GM19099 (cell line): ENCODE results near the gene SPTSSB.

Experiments
- POLR2A ChIP-seq: IDR thresholded peaks from 3 replicates; pipeline ENCODE4 v1.6.1; 2011; ENCODE audit warnings: low read depth; ENCODE audit not compliant: insufficient read length; ENCODE audit errors: extremely low read depth

Gene SPTSSB

DNA sequence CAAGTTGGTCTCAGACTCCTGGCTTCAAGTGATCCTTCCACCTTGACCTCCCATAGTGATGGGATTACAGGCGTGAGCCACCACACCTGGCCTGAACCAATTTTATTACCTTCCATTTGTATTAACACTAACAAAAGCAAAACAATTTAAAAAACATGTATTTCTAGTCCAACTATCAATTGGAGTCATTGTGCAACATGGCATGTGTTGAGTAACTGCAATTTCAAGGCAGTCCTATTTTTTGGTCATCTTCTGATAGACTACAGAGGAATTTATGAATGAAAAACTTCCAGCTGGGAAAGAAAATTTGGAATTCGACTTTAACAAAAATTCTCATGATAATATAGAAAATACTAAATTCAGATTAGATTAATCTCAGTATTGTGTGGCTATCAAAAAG is 16.8 kb downstream of the SPTSSB start:
- no peak for TF ChIP-seq POLR2A

DNA sequence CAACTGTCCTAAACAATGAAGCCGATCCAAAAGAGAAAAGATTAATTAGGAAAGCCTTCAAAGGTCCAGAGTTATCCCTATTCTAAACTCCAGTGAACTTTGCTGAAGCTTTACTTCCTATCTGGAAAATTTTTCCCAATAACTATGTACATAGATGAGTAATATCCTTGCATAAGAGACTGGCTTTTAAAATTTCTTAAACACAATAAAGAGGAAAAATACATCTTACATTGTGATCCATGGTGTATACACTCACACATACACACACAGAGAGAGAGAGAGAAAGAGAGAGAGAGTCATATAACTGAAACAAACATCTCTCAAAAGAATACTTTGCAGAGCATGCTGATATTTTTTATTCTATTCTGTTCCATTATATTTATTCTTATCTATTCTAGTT is 20.0 kb downstream of the SPTSSB start:
- no peak for TF ChIP-seq POLR2A

DNA sequence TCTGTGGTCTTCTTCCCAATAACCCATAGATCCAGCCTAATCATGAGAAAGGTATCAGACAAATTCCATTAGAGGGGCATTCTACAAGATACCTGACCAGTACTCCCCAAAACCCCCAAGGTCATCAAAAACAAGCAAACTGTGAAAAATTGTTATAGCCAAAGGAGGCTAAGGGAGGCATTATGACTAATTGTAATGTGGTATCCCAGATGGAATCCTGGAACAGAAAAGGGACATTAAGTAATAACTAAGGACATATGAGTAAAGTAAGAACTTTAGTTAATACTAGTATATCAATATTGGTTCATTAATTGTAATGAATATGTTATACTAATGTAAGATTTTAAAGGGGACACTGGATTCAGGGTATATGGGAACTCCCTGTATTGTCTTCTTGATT is 20.4 kb downstream of the SPTSSB start:
- TF ChIP-seq POLR2A = no peak

DNA sequence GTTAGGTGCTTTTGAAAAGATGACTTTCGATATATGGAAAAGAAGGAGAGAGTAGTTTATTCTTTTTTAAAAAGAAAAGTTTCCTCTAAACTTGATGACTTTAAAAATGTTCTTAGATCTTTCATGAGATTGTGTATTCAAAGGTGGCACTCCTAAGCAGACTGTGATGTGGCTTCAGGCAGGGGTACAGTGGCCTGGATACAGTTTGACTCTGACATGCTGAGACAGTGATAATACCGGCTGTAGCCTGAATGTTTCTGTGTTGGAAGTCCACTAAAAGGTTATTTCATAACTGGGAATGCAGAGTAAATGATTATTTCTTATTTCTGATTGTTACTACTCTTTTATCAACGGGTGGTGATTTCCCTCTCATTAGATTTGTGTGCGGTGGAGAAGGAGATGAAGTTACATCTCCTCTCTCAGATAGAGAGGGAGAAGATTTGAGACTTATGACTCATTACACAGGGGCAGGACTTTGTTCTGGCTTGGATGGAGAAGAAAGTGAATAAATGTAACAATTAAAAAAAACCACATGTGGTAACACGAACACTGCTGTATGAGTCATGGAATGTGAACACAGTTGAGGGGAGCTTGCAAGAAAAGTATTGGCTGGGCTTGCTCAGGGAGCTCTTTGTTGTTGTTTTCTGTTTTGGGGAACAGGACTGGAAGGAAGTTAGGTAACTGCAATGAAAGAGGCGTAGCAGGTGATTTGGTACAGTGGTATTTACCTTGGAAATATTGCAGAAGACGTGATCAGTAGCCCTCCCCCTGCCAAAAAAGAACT is 21.6 kb downstream of the SPTSSB start:
- no peak for TF ChIP-seq POLR2A

DNA sequence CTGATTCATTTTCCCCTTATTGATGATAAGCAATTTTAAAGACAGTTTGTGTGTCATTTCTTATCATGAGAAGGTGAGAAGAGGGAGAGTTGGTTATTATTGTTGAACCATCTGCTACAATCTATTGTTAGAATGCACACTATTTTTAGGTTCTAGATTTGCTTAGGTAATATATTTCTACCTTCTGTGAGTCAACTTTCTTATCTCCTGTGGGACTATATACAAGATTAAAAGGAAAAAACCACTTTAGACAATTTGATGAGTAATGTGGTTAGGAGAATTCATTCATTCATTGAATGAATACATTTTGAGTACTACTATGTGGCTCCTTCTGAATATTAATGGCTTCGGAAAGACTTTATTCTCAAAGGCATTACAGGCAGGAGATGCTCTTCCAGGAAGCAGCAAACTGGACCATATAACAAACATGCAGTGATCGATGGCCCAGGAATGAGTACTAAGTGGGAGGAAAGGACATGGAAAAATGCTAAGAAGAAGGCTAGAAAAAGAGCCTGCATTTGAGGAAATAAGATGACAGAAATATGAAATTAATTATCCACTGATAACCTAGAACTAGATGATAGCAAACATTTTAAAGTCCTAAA is 22.4 kb downstream of the SPTSSB start:
- no peak for TF ChIP-seq POLR2A

DNA sequence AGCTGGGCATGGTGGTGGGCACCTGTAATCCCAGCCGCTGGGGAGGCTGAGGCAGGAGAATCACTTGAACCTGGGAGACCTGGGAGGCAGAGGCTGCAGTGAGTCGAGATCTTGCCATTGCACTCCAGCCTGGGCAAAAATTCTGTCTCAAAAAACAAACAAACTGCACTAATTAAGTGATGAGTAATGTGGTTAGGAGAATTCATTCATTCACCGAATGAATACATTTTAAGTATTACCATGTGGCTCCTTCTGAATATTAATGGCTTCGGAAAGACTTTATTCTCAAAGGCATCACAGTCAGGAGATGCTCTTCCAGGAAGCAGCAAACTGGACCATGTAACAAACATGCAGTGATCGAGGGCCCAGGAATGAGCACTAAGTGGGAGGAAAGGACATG is 23.6 kb downstream of the SPTSSB start:
- no peak for TF ChIP-seq POLR2A

DNA sequence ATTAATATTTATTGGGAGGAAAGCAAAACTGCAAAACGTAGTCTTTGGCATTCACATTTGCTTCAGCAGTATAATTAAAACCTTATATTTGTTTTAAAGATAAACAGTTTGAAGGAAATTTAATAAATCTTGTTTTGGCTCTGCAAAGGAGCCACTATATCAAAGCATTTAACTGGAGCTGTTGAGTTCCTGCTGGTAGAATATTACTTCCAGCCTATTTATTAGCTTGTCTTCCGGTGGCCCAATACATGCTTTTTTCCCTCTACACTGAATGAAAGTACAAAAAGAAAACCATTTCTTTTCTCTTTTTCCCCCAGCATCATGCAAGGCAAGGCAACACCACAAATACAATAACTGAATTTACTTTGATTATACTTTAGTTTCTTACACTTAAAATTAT is 26.3 kb downstream of the SPTSSB start:
- TF ChIP-seq POLR2A = no peak

DNA sequence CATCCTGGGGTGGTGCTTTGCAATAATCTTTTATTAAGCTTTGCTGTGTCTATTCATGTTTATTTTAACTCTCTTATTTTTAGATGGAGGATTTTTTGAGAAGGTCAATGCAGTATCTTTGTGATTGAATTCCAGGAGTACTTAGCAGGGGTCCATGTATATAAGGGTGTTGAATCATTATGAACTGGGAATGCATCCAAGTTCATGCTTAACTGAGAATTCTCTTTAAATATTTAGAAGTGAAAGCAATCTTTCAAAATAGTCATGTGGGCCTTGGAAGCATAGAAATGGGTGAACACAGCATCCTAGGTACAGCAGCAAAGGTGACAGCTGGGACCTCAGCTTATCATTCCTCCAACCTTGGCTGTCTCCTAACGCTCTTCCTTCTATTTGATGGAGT is 27.3 kb downstream of the SPTSSB start:
- no peak for TF ChIP-seq POLR2A

DNA sequence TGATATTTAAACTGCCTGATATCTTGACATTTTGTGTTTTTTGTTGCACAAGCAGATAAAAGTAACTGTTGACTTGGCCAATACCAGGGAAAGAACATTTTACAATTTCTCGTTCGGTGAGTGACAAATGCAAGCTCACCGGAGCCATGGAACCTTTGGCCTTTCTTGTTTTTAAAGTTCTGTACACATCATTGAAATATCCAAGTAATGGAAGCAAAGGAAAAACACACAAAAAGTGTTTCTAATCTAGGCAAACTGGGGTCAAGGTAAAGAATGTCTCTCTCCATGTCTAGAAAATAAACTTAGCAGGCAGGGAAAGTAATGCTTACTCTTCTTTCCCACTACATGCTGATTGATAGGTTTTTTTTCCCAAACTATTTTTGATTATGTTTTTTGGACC is 27.8 kb downstream of the SPTSSB start:
- no peak for TF ChIP-seq POLR2A

DNA sequence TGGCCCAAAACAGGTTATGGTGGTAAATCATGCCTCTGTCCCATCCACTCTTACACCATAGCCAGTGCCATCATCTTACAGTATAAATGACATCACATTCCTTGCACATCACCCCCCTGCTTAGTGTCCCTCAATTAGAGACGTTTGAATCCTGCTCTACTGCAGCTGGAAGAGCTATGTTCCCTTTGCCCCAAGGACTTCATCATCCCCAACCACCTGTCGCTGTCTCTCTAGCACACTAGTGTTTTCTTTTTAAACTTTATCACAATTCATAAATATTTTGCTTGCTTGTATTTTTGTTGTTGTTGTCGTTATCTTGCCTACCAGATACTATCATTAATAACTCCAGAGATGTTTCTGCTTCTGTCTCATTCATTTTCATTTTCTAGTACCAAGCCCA is 28.7 kb downstream of the SPTSSB start:
- TF ChIP-seq POLR2A = no peak

DNA sequence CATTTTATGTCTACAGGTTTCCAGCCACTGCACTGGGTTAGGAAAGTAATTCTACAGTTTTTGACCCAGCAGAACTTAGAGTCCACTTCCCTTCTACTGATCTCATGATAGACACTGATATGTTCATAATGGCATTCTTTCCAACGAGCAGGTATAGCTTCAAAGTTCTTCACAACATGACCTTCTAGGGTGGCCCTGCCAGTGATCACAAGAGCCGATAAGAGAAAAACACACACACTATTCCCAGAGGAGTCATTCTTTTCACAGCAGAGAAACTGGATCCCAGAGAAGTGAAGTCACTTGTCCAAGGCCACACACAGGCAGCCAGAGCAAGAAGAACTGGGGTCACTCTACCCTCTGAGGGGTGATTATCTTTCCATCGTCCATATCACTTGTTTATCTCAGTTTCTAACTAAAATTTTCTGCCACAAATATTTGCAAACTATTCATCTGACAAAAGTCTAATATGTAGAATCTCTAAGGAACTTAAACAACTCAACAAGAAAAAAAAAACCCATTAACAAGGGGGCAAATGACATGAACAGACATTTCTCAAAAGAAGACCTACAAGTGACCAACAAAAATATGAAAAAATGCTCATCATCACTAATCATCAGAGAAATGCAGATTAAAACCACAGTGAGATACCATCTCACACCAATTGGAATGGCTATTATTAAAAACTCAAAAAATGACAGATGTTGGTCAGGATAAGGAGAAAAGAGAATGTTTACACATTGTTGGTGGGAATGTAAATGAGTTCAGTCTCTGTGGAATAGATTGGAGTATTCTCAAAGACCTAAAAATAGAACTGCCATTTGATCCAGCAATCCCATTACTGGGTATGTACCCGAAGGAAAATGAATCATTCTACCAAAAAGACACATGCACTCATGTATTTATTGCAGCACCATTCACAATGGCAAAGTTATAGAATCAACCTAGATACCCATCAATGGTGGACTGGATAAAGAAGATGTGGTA is 31.5 kb downstream of the SPTSSB start:
- TF ChIP-seq POLR2A = no peak

DNA sequence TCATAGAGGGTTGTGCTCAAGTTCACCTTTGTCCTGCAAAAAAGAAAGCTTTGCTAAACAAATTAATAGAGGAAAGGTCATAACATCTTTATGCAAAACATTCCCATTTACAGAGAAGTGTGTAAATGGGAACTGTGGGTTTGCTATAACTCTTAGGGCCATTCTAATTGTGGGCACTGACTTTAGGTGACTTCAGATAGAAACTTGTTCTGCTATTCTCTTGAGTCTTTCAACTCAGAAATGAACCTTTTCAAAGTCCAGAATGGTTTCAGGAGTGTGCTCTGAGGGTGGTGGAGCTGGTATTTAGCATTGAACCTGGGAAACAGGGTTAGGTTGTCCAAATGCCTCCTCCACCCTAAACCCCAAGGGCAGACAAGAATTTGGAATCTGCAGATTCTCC is 34.0 kb downstream of the SPTSSB start:
- TF ChIP-seq POLR2A = no peak

DNA sequence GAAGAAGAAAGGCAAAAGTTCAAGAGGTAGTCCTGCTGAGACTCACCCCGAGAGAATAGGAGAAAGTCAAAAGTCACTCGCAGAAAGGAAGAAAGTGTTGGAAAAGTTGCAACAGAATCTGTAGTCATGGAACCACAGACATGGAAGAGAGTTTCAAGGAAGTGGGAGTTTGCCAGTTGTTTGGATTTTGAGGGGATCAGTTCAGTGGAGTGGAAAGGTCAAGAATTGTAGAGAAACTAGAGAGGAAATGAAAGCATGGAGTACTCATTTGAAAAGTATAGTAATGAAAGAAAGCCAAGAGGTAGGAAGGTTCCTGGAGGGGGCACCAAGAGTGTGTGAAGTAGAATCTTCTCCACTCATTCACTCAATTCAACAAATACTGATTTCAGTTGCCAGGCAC is 34.7 kb downstream of the SPTSSB start:
- TF ChIP-seq POLR2A = no peak

DNA sequence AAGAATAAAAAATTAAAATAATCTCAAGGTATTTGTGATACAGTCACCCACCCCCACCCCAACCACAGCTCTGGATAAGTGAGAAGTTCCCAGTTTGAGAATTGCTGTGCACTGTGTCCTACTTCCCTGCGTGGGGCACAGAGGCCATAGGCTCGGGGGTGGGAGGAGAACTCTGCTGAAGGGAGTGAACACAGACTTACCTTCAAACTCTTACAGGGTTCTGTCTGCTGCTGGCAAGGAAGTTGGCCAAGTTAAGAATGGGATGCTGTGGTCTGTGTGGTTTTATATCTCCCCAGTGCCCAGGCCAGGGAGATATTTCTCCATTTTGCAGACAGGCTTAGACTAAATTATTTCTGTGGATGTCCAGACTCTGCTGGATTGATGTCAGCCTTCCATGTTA is 37.6 kb downstream of the SPTSSB start:
- TF ChIP-seq POLR2A = no peak

DNA sequence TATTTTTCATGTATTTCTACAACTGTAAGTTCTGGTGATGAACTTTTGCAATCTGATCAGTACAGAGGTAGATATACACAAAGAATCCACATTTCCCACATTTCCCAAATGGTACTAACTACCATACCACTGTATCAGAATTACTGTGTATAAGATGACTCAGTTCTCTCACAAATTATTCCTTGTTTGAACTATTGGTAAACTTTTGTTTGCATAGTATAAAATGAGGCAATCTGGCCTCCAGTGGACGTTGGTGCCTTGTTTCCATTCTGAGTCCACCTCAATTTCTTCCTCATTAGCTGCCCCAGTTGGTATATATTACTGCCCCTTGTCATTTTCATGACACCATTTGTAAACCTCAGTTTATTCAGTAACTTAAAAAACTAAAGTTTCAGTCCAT is 38.5 kb downstream of the SPTSSB start:
- TF ChIP-seq POLR2A = no peak
